Measurements from ENCODE around the gene SFTPB.

SFTPB gene

DNA sequence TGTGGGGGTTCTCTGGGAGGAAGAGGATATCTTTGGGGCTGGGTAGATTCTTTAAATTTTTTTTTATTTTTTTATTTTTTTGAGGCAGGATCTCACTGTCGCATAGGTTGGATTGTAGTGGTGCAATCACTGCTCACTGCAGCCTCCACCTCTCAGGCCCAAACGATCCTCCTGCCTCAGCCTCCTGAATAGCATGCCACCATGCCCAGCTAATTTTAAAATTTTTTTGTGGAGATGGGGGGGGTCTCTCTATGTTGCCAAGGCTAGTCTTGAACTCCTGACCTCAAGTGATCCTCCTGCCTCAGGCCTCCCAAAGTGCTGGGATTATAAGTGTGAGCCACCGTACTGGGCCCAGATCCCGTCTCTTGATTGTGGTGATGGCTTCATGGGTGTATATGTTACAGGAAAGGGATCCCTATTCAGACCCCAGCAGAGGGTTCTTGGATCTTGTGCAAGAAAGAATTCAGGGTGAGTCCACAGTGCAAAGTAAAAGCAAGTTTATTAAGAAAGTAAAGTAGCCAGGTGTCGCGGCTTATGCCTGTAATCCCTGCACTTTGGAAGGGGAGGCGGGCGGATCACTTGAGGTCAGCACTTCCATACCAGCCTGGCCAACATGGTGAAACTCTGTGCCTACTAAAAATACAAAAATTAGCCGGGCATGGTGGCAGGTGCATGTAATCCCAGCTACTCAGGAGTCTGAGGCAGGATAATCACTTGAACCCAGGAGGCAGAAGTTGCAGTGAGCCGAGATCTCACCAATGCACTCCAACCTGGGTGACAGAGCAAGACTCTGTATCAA lies 54.1 kb downstream of the SFTPB start:
- H3K36me3 ChIP-seq (ENCODE audit: control insufficient read depth, insufficient read depth, low read length), result peaks cover 28% of the 10 kb centered on the region
- no peak overlapping the region for H3K27ac ChIP-seq (ENCODE audit: low read depth, low read length, severe bottlenecking)
- H3K4me1 ChIP-seq (ENCODE audit: control insufficient read depth, insufficient read depth, low read length, poor library complexity, severe bottlenecking), result no peaks in the 10 kb centered on the region
- WGBS, 2 experiments (ENCODE audit: insufficient coverage in 2 of 2), result 97% methylated on average over 6 of the region's 10 CpGs
- H3K9me3 ChIP-seq (ENCODE audit: control insufficient read depth, low read length), result no peaks in the 10 kb centered on the region
- no peak overlapping the region for H3K4me3 ChIP-seq (ENCODE audit: extremely low read depth, insufficient read depth, low read length, poor library complexity, severe bottlenecking)

DNA sequence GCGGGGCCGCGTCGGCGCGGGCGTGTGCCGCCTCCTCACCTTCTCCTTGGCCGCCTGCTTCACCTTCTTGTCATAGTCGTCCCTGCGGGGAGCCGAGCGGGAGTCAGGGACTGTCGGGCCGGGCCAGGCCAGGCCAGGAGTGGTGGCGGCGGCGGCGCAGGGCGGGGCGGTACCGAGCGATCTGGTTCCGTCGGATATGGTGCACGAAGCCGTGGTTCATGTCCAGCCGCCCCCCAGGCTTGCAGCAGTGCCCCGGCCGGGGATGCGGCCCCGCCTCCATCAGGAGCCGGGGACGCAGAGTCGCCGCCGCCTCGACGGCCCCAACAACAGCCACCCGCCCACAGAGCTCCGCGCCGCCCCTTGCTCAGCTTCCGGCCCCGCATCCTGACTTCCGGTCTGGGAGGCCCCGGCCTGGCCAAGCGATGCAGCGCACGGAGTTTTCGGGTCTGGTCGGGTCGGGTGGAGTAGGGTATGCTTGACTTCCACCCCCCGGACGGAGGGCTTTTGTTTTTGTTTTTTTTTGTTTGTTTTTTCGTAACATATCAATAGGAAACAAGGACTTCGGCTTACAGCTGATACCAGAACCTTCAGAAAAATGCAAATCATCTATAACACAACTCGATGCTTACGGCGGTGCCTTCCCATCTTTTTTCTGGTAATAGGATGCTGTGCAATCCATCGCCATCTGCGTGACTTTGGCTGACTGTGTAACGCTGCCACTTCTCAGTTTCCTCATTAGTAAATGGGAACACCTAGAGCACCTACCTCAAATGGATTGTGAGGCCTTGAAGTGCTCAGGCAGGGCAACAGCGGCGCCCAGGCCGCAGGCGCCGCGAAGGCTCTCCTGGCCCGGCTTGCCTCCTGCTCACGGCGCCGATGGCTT lies 56.1 kb downstream of the SFTPB start, which contains the start of gene C2orf68:
C2orf68 (minus strand) TSS at position 362 of the 883 bp plus-strand sequence; CDS start at position 280, 82 bp downstream.
- no peaks in the 10 kb centered on the region for H3K9me3 ChIP-seq (ENCODE audit: control insufficient read depth, low read length)
- H3K4me3 ChIP-seq (ENCODE audit: extremely low read depth, insufficient read depth, low read length, poor library complexity, severe bottlenecking), result peak within 1 kb of the TSS; percentile 92
- H3K4me1 ChIP-seq (ENCODE audit: control insufficient read depth, insufficient read depth, low read length, poor library complexity, severe bottlenecking), result peaks cover 8% of the 10 kb centered on the region
- peaks cover 31% of the 10 kb centered on the region for H3K36me3 ChIP-seq (ENCODE audit: control insufficient read depth, insufficient read depth, low read length)
- 13 to 21% methylated on average over 48 to 52 of the region's 73 CpGs for WGBS, 2 experiments (ENCODE audit: insufficient coverage in 2 of 2)
- peak within 1 kb of the TSS; percentile 86 for H3K27ac ChIP-seq (ENCODE audit: low read depth, low read length, severe bottlenecking)

DNA sequence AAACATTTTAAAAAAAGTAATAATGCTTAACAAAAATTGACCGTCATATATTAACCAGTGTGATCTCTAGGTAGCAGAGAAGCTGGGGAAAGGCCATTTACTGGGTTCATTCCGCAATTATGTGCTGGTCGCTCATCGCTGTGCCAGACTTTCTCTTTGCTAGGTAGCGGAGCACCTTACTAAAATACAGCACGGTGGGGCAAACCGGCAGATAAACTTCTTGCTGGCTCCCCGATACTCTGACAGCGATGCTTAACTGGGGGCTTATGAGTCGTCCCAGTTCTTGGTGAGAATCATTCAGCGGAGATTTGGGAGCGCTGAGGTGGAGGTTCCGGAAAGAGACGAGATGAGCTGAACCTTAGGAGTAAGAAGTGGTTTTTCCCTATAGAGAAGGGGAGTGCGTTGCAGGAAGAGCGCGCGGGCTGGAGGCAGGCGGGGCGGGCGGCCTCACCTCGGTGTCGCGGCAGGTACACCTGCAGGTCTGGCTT lies 56.7 kb downstream of the SFTPB start:
- Histone ChIP-seq H3K4me3 (ENCODE audit: extremely low read depth, insufficient read depth, low read length, poor library complexity, severe bottlenecking) (peak overlapping the region; percentile 92), H3K4me1 (ENCODE audit: control insufficient read depth, insufficient read depth, low read length, poor library complexity, severe bottlenecking) (peaks cover 8% of the 10 kb centered on the region), H3K9me3 (ENCODE audit: control insufficient read depth, low read length) (no peaks in the 10 kb centered on the region), H3K27ac (ENCODE audit: low read depth, low read length, severe bottlenecking) (peak overlapping the region; percentile 86), H3K36me3 (ENCODE audit: control insufficient read depth, insufficient read depth, low read length) (peaks cover 30% of the 10 kb centered on the region)
- WGBS, 2 experiments (ENCODE audit: insufficient coverage in 2 of 2), result 14% methylated on average over 15 to 24 of the region's 24 CpGs
